HepG2 (cell line): ENCODE measurements around the gene PRDM8. TPM values are rescaled to one million over a fixed set of nuclear protein-coding genes. Genes with fewer than 3 reads are reported as not detected.
A peak's percentile ranks its signal among the peaks of the same experiment; 100 is the strongest.

Source experiments
- ATAC-seq: fragments of 200-7000 bp; cut with Tn5 transposase; 3 replicates; pipeline ENCODE4 v1.9.1; 2020; ENCODE audit warnings: mild to moderate bottlenecking, moderate library complexity
- BruUV-seq: library from RNA; stranded (reverse); fragments of 400-500 nt; replicated peaks from 2 replicates; lab custom pipeline; 2021; lab: Mats Ljungman, UMichigan
- CTCF ChIA-PET: fragments of 300-600 bp; formaldehyde crosslinking; extraction: SDS; loops from one replicate; lab custom pipeline; 2021; ENCODE audit warnings: low total read pairs, inconsistent platforms, low intra/inter-chr PET ratio; lab: Yijun Ruan, JAX
- POLR2A ChIA-PET: fragments of 350-600 bp; sonication (Branson Sonifier 250); formaldehyde crosslinking; loops from one replicate; lab custom pipeline; 2020; ENCODE audit warnings: antibody characterized with exemption, inconsistent platforms; lab: Yijun Ruan, JAX
- DNase-seq: peaks from one replicate; pipeline ENCODE4 v3.0.0-alpha.2; 2015; ENCODE audit warnings: low spot score
- FAIRE-seq: peaks from 3 replicates; lab custom pipeline; 2011; peaks lifted over from hg19 to GRCh38; lab: Jason Lieb, UNC
- H2AFZ ChIP-seq: one replicate; pipeline ENCODE4 v1.6.1; 2011; ENCODE audit warnings: low read length, inconsistent platforms
- H3K27ac ChIP-seq: fragments of 300-600 bp; 3 replicates; pipeline ENCODE4 v1.8.0; 2011; ENCODE audit warnings: mixed run types, mild to moderate bottlenecking, mixed read lengths, low read length, inconsistent platforms; ENCODE audit not compliant: insufficient read depth; ENCODE audit errors: extremely low read length
- H3K27me3 ChIP-seq, 2 experiments: fragments of 200-600 bp in 1 of 2; 2 replicates in 1 of 2; 3 replicates in 1 of 2; pipeline versions ENCODE4 v1.6.0 to v1.8.0; 2011; ENCODE audit warnings: low read length in 2 of 2, mild to moderate bottlenecking in 2 of 2, moderate library complexity in 2 of 2, inconsistent platforms in 1 of 2; ENCODE audit not compliant: insufficient read depth in 2 of 2, control insufficient read depth in 1 of 2
- H3K36me3 ChIP-seq, 2 experiments: fragments of 200-600 bp in 1 of 2; replicated peaks in 1 of 2; 2 replicates in 1 of 2; 3 replicates in 1 of 2; pipeline versions ENCODE4 v1.5.1 to v1.8.0; 2011; ENCODE audit warnings: low read length in 2 of 2, inconsistent platforms in 1 of 2; ENCODE audit not compliant: insufficient read depth in 2 of 2, control insufficient read depth in 1 of 2
- H3K4me1 ChIP-seq: 2 replicates; pipeline ENCODE4 v1.5.1; 2012; ENCODE audit warnings: low read length, inconsistent platforms; ENCODE audit not compliant: insufficient read depth
- H3K4me2 ChIP-seq: 2 replicates; pipeline ENCODE4 v1.6.0; 2011; ENCODE audit warnings: low read depth, low read length, inconsistent platforms
- H3K4me3 ChIP-seq, 3 experiments: fragments of 200-600 bp in 1 of 3; sonication (generic), shearing (Covaris generic) in 1 of 3; replicated peaks in 1 of 3; 2 replicates each; pipeline ENCODE4 v1.5.1; 2011 to 2016; ENCODE audit warnings: low read length in 3 of 3, inconsistent platforms in 2 of 3, low read depth in 2 of 3, mild to moderate bottlenecking in 2 of 3, control low read depth in 1 of 3, mixed read lengths in 1 of 3; ENCODE audit not compliant: insufficient read depth in 1 of 3
- H3K79me2 ChIP-seq: one replicate; pipeline ENCODE4 v1.6.1; 2011; ENCODE audit warnings: low read length, inconsistent platforms; ENCODE audit not compliant: insufficient read depth
- H3K9ac ChIP-seq: 2 replicates; pipeline ENCODE4 v1.6.0; 2011; ENCODE audit warnings: mild to moderate bottlenecking, low read depth, low read length, inconsistent platforms; ENCODE audit not compliant: insufficient read depth
- H3K9me3 ChIP-seq: 2 replicates; pipeline ENCODE4 v1.5.1; 2012; ENCODE audit warnings: mild to moderate bottlenecking, low read length
- H4K20me1 ChIP-seq: 2 replicates; pipeline ENCODE4 v1.6.0; 2011; ENCODE audit warnings: inconsistent platforms, mild to moderate bottlenecking, low read length, moderate library complexity; ENCODE audit not compliant: insufficient read depth
- E2F5 ChIP-seq: sonication (generic); formaldehyde crosslinking; conservative IDR thresholded peaks from 2 replicates; pipeline ENCODE4 v1.4.0; 2020; ENCODE audit warnings: missing genetic modification reagents
- IRF1 ChIP-seq: sonication (generic); formaldehyde crosslinking; IDR thresholded peaks from 2 replicates; pipeline ENCODE4 v1.4.0; 2020; ENCODE audit warnings: low read depth, mild to moderate bottlenecking, missing genetic modification reagents
- KAT8 ChIP-seq: IDR thresholded peaks from 2 replicates; pipeline ENCODE4 v1.6.1; 2016; ENCODE audit warnings: missing genetic modification reagents, missing compliant biosample characterization
- MAFF ChIP-seq: IDR thresholded peaks from 2 replicates; pipeline ENCODE4 v1.6.1; 2011; ENCODE audit warnings: low read depth, low read length, improper control_type of control experiment
- MAFK ChIP-seq, 2 experiments: IDR thresholded peaks in 1 of 2; conservative IDR thresholded peaks in 1 of 2; 2 replicates each; pipeline ENCODE4 v1.6.1; 2011; ENCODE audit warnings: improper control_type of control experiment in 2 of 2, low read length in 2 of 2
- MTF2 ChIP-seq: sonication (generic); formaldehyde crosslinking; IDR thresholded peaks from 2 replicates; pipeline ENCODE4 v1.5.0; 2020; ENCODE audit warnings: missing genetic modification reagents, borderline replicate concordance
- MXD1 ChIP-seq: sonication (generic); formaldehyde crosslinking; IDR thresholded peaks from 2 replicates; pipeline ENCODE4 v1.4.0; 2020; ENCODE audit warnings: mild to moderate bottlenecking, missing genetic modification reagents
- PCBP1 ChIP-seq: fragments of 200-400 bp; formaldehyde crosslinking; IDR thresholded peaks from 2 replicates; pipeline ENCODE4 v1.6.1; 2017; ENCODE audit warnings: mild to moderate bottlenecking, low read depth, low read length, borderline replicate concordance
- THAP7 ChIP-seq: sonication (generic); formaldehyde crosslinking; IDR thresholded peaks from 2 replicates; pipeline ENCODE4 v1.8.1; 2023; ENCODE audit warnings: mild to moderate bottlenecking, missing genetic modification reagents
- ZNF276 ChIP-seq: sonication (generic); formaldehyde crosslinking; IDR thresholded peaks from 2 replicates; pipeline ENCODE4 v1.4.0; 2020; ENCODE audit warnings: mild to moderate bottlenecking, low read depth, missing genetic modification reagents
- ZNF510 ChIP-seq: sonication (generic); formaldehyde crosslinking; IDR thresholded peaks from 2 replicates; pipeline ENCODE4 v1.4.0; 2020; ENCODE audit warnings: low read depth, mild to moderate bottlenecking, missing genetic modification reagents
- ZNF660 ChIP-seq: sonication (generic); formaldehyde crosslinking; IDR thresholded peaks from 2 replicates; pipeline ENCODE4 v1.5.1; 2020; ENCODE audit warnings: mild to moderate bottlenecking, low read depth, missing genetic modification reagents, borderline replicate concordance
- ZSCAN21 ChIP-seq: sonication (generic); formaldehyde crosslinking; IDR thresholded peaks from 2 replicates; pipeline ENCODE4 v1.8.0; 2022; ENCODE audit warnings: mild to moderate bottlenecking, missing genetic modification reagents, moderate library complexity, borderline replicate concordance
- WGBS: methylation state at CpG from one replicate; pipeline ENCODE4 v1.1.6; 2017; ENCODE audit warnings: low lambda C conversion rate; 5-methylcytosine and 5-hydroxymethylcytosine counted together
- in situ Hi-C: cut with HindIII; loops from 2 replicates; pipeline ENCODE4 v1.10.0; 2017; ENCODE audit warnings: low pct_unique_long_range_greater_than_20kb; ENCODE audit not compliant: extremely low pct_ligation_motif_present
- intact Hi-C: fragments of 100-400 bp; cut with micrococcal nuclease; formaldehyde crosslinking; loops from one replicate; pipeline ENCODE4 v1.10.0; 2022; ENCODE audit not compliant: unreplicated experiment
- polyA plus RNA-seq, 8 experiments: library from polyadenylated mRNA; depleted of rRNA in 3 of 8; stranded (reverse) in 7 of 8; unstranded in 1 of 8; fragments of >200 nt; fragmentation: Illumina TruSeq in 4 of 8; extraction: Trizol in 4 of 8; gene quantifications; 2 replicates each; pipeline versions ENCODE4 v1.2.1 to v1.2.3, GENCODE V29; 2011 to 2016; ENCODE audit warnings: low read depth in 4 of 8, missing spikeins in 1 of 8, mixed read lengths in 1 of 8; ENCODE audit not compliant: insufficient read depth in 1 of 8
- total RNA-seq, 5 experiments: library from RNA; depleted of rRNA; stranded (reverse); fragments of >200 nt; fragmentation: Illumina TruSeq; extraction: Trizol; gene quantifications; 2 replicates each; pipeline ENCODE4 v1.2.3, GENCODE V29; 2016; ENCODE audit warnings: low read depth in 1 of 5

Gene PRDM8
- total and polyA plus RNA-seq, 2 of the 13 experiments (the other 11 are each of a cell fraction or from before 2014, with no cell fraction given) = 0.09 TPM; not detected in 1

GRCh38 chr4:80153874-80154544 lies 43.3 kb upstream of the PRDM8 start:
- Histone ChIP-seq H4K20me1 (no peaks in the 10 kb centered on the region), H3K4me1 (no peaks in the 10 kb centered on the region), H3K4me2 (no peak overlapping the region), H2AFZ (no peak overlapping the region), H3K4me3 (no peak overlapping the region), H3K36me3 (no peaks in the 10 kb centered on the region), H3K27me3 (no peaks in the 10 kb centered on the region; a peak in 1 of 5 replicates), H3K9ac (no peak overlapping the region), H3K9me3 (no peaks in the 10 kb centered on the region), H3K27ac (no peak overlapping the region), H3K79me2 (no peaks in the 10 kb centered on the region)
- no peak for TF ChIP-seq ZNF660
- TF ChIP-seq MAFK (conservative IDR thresholded peaks at IDR 0.05 in 1 of 2, IDR thresholded peaks at IDR 0.05 in 1 of 2; ENCODE audit: low read length in 2 of 2) = peak; percentile 31 to 43; a peak in 2 of 4 replicates
- TF ChIP-seq KAT8 (CRISPR knock-in tag) = no peak
- TF ChIP-seq MXD1 (CRISPR knock-in tag) = no peak
- no peak for TF ChIP-seq THAP7 (CRISPR knock-in tag)
- TF ChIP-seq MAFF = peak; percentile 9; the same call in 1 of the 2 replicates
- 4% methylated on average over 4 of the region's 4 CpGs for WGBS
- ATAC-seq (no peak), FAIRE-seq (no peak), DNase-seq (no peak)
- intact Hi-C loops (no loop called here), in situ Hi-C loops (no loop called here)
- CTCF ChIA-PET = no interaction called here
- BruUV-seq = no TSS peak
- POLR2A ChIA-PET = no interaction called here

GRCh38 chr4:80154545-80154933 lies 42.8 kb upstream of the PRDM8 start:
- no peaks in the 10 kb centered on the region for H3K9me3 ChIP-seq
- H3K9ac ChIP-seq = no peak overlapping the region
- in situ Hi-C loops (no loop called here), intact Hi-C loops (no loop called here)
- H3K27ac ChIP-seq = no peak overlapping the region
- no peak overlapping the region for H2AFZ ChIP-seq
- CTCF ChIA-PET = no interaction called here
- no peak overlapping the region for H3K4me2 ChIP-seq
- H3K79me2 ChIP-seq = no peaks in the 10 kb centered on the region
- H3K27me3 ChIP-seq = no peaks in the 10 kb centered on the region; a peak in 1 of 5 replicates
- H3K36me3 ChIP-seq = no peaks in the 10 kb centered on the region
- H3K4me3 ChIP-seq = no peak overlapping the region
- FAIRE-seq (no peak), ATAC-seq (no peak), DNase-seq (no peak)
- WGBS = 9% methylated on average over 3 of the region's 3 CpGs
- no peaks in the 10 kb centered on the region for H4K20me1 ChIP-seq
- POLR2A ChIA-PET = no interaction called here
- H3K4me1 ChIP-seq = no peaks in the 10 kb centered on the region
- no TSS peak for BruUV-seq
- no peak for TF ChIP-seq ZNF276
- TF ChIP-seq MTF2 (CRISPR knock-in tag) = no peak
- TF ChIP-seq ZSCAN21 = no peak
- no peak for TF ChIP-seq ZNF510
- no peak for TF ChIP-seq IRF1 (CRISPR knock-in tag)
- no peak for TF ChIP-seq PCBP1
- TF ChIP-seq E2F5 (CRISPR knock-in tag) = no peak
